HG03064 (cell line): ENCODE measurements around the gene FGF6.
"Not testable (repeated sequence)": the region's sequence is repeated elsewhere in the genome, so short reads cannot be mapped to it uniquely, and the experiment has no call there.

Source experiments
- ATAC-seq: cut with Tn5 transposase; IDR thresholded peaks from one replicate; pipeline ENCODE4 v1.9.1; 2021; ENCODE audit warnings: low read depth; ENCODE audit not compliant: unreplicated experiment

The FGF6 gene

GRCh38 chr12:4445156-4446101, at the start of gene FGF6:
Gene FGF6, minus strand, starts transcription at chr12:4445815. Its CDS starts 245 bp downstream, at chr12:4445570.
- ATAC-seq, result no peak

GRCh38 chr12:4490973-4491372, 45.4 kb upstream of the FGF6 start:
- no peak for ATAC-seq

GRCh38 chr12:4489556-4489955, 43.9 kb upstream of the FGF6 start:
- ATAC-seq, result no peak

GRCh38 chr12:4486980-4487379, 41.4 kb upstream of the FGF6 start:
- no peak for ATAC-seq

- no peak for ATAC-seq
These were observed 40.6 kb upstream of the FGF6 start for GRCh38 chr12:4486049-4486699.

GRCh38 chr12:4483885-4484823, 38.5 kb upstream of the FGF6 start:
- no peak for ATAC-seq

GRCh38 chr12:4482936-4483335, 37.3 kb upstream of the FGF6 start:
- no peak for ATAC-seq

GRCh38 chr12:4478933-4479332, 33.3 kb upstream of the FGF6 start:
- ATAC-seq, result no peak

GRCh38 chr12:4477129-4477528, 31.5 kb upstream of the FGF6 start:
- no peak for ATAC-seq

- ATAC-seq, result no peak
These were observed 26.4 kb upstream of the FGF6 start for GRCh38 chr12:4472046-4472445.

GRCh38 chr12:4471256-4471655, 25.6 kb upstream of the FGF6 start:
- ATAC-seq, result no peak

- no peak for ATAC-seq
These were observed 23.4 kb upstream of the FGF6 start for GRCh38 chr12:4468994-4469393.

GRCh38 chr12:4460761-4461160, 15.1 kb upstream of the FGF6 start:
- no peak for ATAC-seq

GRCh38 chr12:4455849-4456248, 10.2 kb upstream of the FGF6 start:
- not testable (repeated sequence) for ATAC-seq

- no peak for ATAC-seq
These were observed 8.8 kb upstream of the FGF6 start for GRCh38 chr12:4454315-4454860.

- no peak for ATAC-seq
These were observed 6.1 kb upstream of the FGF6 start for GRCh38 chr12:4451694-4452093.

GRCh38 chr12:4450551-4451112, 5.0 kb upstream of the FGF6 start:
- ATAC-seq, result no peak

GRCh38 chr12:4449851-4450221, 4.2 kb upstream of the FGF6 start:
- ATAC-seq, result no peak

GRCh38 chr12:4448943-4449850, 3.6 kb upstream of the FGF6 start:
- ATAC-seq, result no peak
